Muscle of leg (tissue), 16 donors: Measurements from ENCODE around the gene SF3B4. TPM values are rescaled to one million over a fixed set of nuclear protein-coding genes. Genes with fewer than 3 reads are reported as not detected.

ENCODE experiments used
- DNase-seq: peaks from one replicate; pipeline ENCODE4 v3.0.0; 2013
- H3K27ac ChIP-seq: one replicate; pipeline ENCODE4 v1.5.1; 2013; ENCODE audit warnings: mild to moderate bottlenecking, low read length, control low read depth
- H3K27me3 ChIP-seq: one replicate; pipeline ENCODE4 v1.6.1; 2013; ENCODE audit warnings: low read length; ENCODE audit not compliant: control insufficient read depth, insufficient read depth
- H3K36me3 ChIP-seq: one replicate; pipeline ENCODE4 v1.6.1; 2013; ENCODE audit warnings: low read length; ENCODE audit not compliant: control insufficient read depth, insufficient read depth
- H3K4me1 ChIP-seq: one replicate; pipeline ENCODE4 v1.6.1; 2013; ENCODE audit warnings: low read length; ENCODE audit not compliant: control insufficient read depth, insufficient read depth
- H3K4me3 ChIP-seq: one replicate; pipeline ENCODE4 v1.5.1; 2013; ENCODE audit warnings: low read length, control low read depth
- H3K9me3 ChIP-seq: replicated peaks from 2 replicates; pipeline ENCODE4 v1.6.1; 2013; ENCODE audit warnings: low read depth, low read length; ENCODE audit not compliant: control insufficient read depth
- WGBS: methylation state at CpG from one replicate; pipeline ENCODE4 v1.1.5; 2013; ENCODE audit warnings: missing lambda C conversion rate; ENCODE audit not compliant: insufficient coverage; 5-methylcytosine and 5-hydroxymethylcytosine counted together
- long read RNA-seq, 11 donors: transcript quantifications; one replicate each; lab custom pipeline, GENCODE V29; 2026
- polyA plus RNA-seq, 8 donors: library from polyadenylated mRNA; unstranded; fragments of 120-200 nt; gene quantifications; one replicate each; pipeline versions ENCODE4 v1.2.1 to v1.2.3, GENCODE V29; 2013; ENCODE audit warnings: inconsistent platforms in 1 of 8, low replicate concordance in 1 of 8; ENCODE audit not compliant: insufficient read length in 8 of 8, insufficient read depth in 1 of 8
- total RNA-seq: library from RNA; stranded (reverse); fragments of 120-200 nt; gene quantifications from one replicate; pipeline ENCODE4 v1.2.4, GENCODE V29; 2013

Gene SF3B4
- 7.1 TPM for total RNA-seq
- polyA plus RNA-seq: 10 to 100 TPM; 35.5 to 55.0 (median 43.7) TPM
- long read RNA-seq, donor 1, transcript SF3B4-201 (6 exons, 2,085 nt): major isoform, 11 of 11 reads
- long read RNA-seq, donor 1, partial matches to known transcripts: 0 of 11 reads
- long read RNA-seq, donor 1, other reads (novel, unspliced or antisense): 0 of 11 reads
- long read RNA-seq, donor 2, partial matches to known transcripts: 0 of 4 reads
- long read RNA-seq, donor 2, other reads (novel, unspliced or antisense): 0 of 4 reads
- long read RNA-seq, donor 3, transcript SF3B4-201 (6 exons, 2,085 nt): major isoform, 24 of 29 reads
- long read RNA-seq, donor 3, partial matches to known transcripts: 5 of 29 reads
- long read RNA-seq, donor 3, other reads (novel, unspliced or antisense): 0 of 29 reads
- long read RNA-seq, donor 4, transcript SF3B4-201 (6 exons, 2,085 nt): major isoform, 12 of 28 reads
- long read RNA-seq, donor 4, partial matches to known transcripts: 16 of 28 reads
- long read RNA-seq, donor 4, other reads (novel, unspliced or antisense): 0 of 28 reads
- long read RNA-seq, donor 5, transcript SF3B4-201 (6 exons, 2,085 nt): major isoform, 39 of 94 reads
- long read RNA-seq, donor 5, partial matches to known transcripts: 55 of 94 reads
- long read RNA-seq, donor 5, other reads (novel, unspliced or antisense): 0 of 94 reads
- long read RNA-seq, donor 6, transcript SF3B4-201 (6 exons, 2,085 nt): major isoform, 18 of 18 reads
- long read RNA-seq, donor 6, partial matches to known transcripts: 0 of 18 reads
- long read RNA-seq, donor 6, other reads (novel, unspliced or antisense): 0 of 18 reads
- long read RNA-seq, donor 7, transcript SF3B4-201 (6 exons, 2,085 nt): major isoform, 33 of 38 reads
- long read RNA-seq, donor 7, partial matches to known transcripts: 5 of 38 reads
- long read RNA-seq, donor 7, other reads (novel, unspliced or antisense): 0 of 38 reads
- long read RNA-seq, donor 8, transcript SF3B4-201 (6 exons, 2,085 nt): major isoform, 19 of 24 reads
- long read RNA-seq, donor 8, partial matches to known transcripts: 5 of 24 reads
- long read RNA-seq, donor 8, other reads (novel, unspliced or antisense): 0 of 24 reads
- long read RNA-seq, donor 9, transcript SF3B4-201 (6 exons, 2,085 nt): major isoform, 13 of 13 reads
- long read RNA-seq, donor 9, partial matches to known transcripts: 0 of 13 reads
- long read RNA-seq, donor 9, other reads (novel, unspliced or antisense): 0 of 13 reads
- long read RNA-seq, donor 10, transcript SF3B4-201 (6 exons, 2,085 nt): major isoform, 29 of 36 reads
- long read RNA-seq, donor 10, partial matches to known transcripts: 7 of 36 reads
- long read RNA-seq, donor 10, other reads (novel, unspliced or antisense): 0 of 36 reads
- long read RNA-seq, donor 11, transcript SF3B4-201 (6 exons, 2,085 nt): major isoform, 21 of 34 reads
- long read RNA-seq, donor 11, partial matches to known transcripts: 13 of 34 reads
- long read RNA-seq, donor 11, other reads (novel, unspliced or antisense): 0 of 34 reads

- whole genome bisulfite sequencing: under 1% methylated on average over 41 of the region's 47 CpGs
- DNase-seq: peak; percentile 98
- H3K36me3 ChIP-seq: peaks cover 51% of the 10 kb centered on the region
- no peaks in the 10 kb centered on the region for H3K9me3 ChIP-seq
- peaks cover 31% of the 10 kb centered on the region for H3K4me1 ChIP-seq
- peak within 1 kb of the TSS; percentile 97 for H3K4me3 ChIP-seq
- no peaks in the 10 kb centered on the region for H3K27me3 ChIP-seq
- H3K27ac ChIP-seq: peak within 1 kb of the TSS; percentile 98
Observed at GRCh38 chr1:149927563-149928400, at the start of gene SF3B4. TSS of gene SF3B4 (minus strand) at chr1:149927803. CDS start at chr1:149927759, 44 bp downstream.

GRCh38 chr1:149977345-149977744 is 49.7 kb upstream of the SF3B4 start:
- H3K4me1 ChIP-seq: no peaks in the 10 kb centered on the region
- no peak overlapping the region for H3K4me3 ChIP-seq
- H3K27ac ChIP-seq: no peak overlapping the region
- no peaks in the 10 kb centered on the region for H3K9me3 ChIP-seq
- WGBS: no CpG with 5 or more reads among the region's 3 CpGs
- no peak for DNase-seq
- peaks cover 24% of the 10 kb centered on the region for H3K36me3 ChIP-seq
- no peaks in the 10 kb centered on the region for H3K27me3 ChIP-seq

DNA sequence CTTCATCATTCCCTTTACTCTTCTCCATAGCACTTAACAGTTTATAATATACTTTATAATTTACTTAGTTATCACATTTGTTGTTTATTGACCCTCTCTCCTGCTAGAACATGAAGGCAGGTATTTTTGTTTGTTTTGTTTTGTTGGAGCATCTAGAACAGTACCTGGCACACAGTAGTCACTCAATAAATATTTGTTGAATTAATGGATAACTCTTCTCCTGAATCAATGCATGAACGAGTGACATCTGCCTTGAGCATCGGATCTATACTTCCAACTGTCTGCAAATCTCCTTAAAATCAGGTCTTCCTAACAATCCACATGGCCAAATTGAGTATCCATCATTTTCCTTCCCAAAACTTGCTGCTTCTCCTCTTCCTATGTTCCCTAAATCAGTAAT is 44.9 kb upstream of the SF3B4 start:
- peaks cover 37% of the 10 kb centered on the region for H3K36me3 ChIP-seq
- no peak overlapping the region for H3K4me3 ChIP-seq
- no peaks in the 10 kb centered on the region for H3K9me3 ChIP-seq
- no peaks in the 10 kb centered on the region for H3K4me1 ChIP-seq
- no peak for DNase-seq
- H3K27me3 ChIP-seq: no peaks in the 10 kb centered on the region
- WGBS: 100% methylated on average over 2 of the region's 2 CpGs
- H3K27ac ChIP-seq: no peak overlapping the region

- Histone ChIP-seq H3K9me3 (no peaks in the 10 kb centered on the region), H3K4me3 (no peak overlapping the region), H3K4me1 (no peaks in the 10 kb centered on the region), H3K36me3 (peaks cover 48% of the 10 kb centered on the region), H3K27me3 (no peaks in the 10 kb centered on the region), H3K27ac (no peak overlapping the region)
- no peak for DNase-seq
Observed at GRCh38 chr1:149967646-149968045, 40.0 kb upstream of the SF3B4 start.

DNA sequence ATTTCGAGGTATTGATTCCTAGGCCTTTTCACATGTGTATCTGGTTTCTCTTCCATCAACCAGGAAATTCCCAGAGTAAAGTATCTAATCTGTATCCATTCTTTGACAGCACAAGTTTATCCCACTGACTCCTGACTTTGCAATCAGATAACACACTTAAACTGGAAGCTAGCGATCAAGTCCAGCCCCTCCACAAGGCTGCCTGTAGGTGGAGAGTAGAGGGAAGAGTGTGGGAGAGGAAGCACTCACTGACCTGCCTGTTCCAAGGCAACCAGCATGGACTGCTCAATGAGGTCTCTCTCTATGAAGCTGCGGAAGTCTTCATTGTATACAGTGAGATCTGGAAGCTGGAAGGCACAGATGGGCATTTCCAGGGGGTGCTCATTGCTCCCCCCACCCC is 39.4 kb upstream of the SF3B4 start:
- Histone ChIP-seq H3K4me1 (no peaks in the 10 kb centered on the region), H3K27me3 (no peaks in the 10 kb centered on the region), H3K36me3 (peaks cover 49% of the 10 kb centered on the region), H3K4me3 (no peak overlapping the region), H3K9me3 (no peaks in the 10 kb centered on the region), H3K27ac (no peak overlapping the region)
- WGBS: no CpG with 5 or more reads among the region's 3 CpGs
- DNase-seq: no peak

GRCh38 chr1:149966405-149966804 is 38.8 kb upstream of the SF3B4 start:
- Histone ChIP-seq H3K4me3 (no peak overlapping the region), H3K36me3 (peaks cover 49% of the 10 kb centered on the region), H3K9me3 (no peaks in the 10 kb centered on the region), H3K27ac (no peak overlapping the region), H3K27me3 (no peaks in the 10 kb centered on the region), H3K4me1 (no peaks in the 10 kb centered on the region)
- no CpG with 5 or more reads among the region's 1 CpG for WGBS
- no peak for DNase-seq

GRCh38 chr1:149965440-149965839 is 37.8 kb upstream of the SF3B4 start:
- 100% methylated on average over 3 of the region's 3 CpGs for WGBS
- H3K4me1 ChIP-seq: no peaks in the 10 kb centered on the region
- H3K27me3 ChIP-seq: no peaks in the 10 kb centered on the region
- H3K36me3 ChIP-seq: peaks cover 48% of the 10 kb centered on the region
- H3K9me3 ChIP-seq: no peaks in the 10 kb centered on the region
- no peak overlapping the region for H3K27ac ChIP-seq
- no peak for DNase-seq
- no peak overlapping the region for H3K4me3 ChIP-seq

- Histone ChIP-seq H3K9me3 (peaks cover under 1% of the 10 kb centered on the region), H3K4me3 (no peak overlapping the region), H3K36me3 (peaks cover 58% of the 10 kb centered on the region), H3K27me3 (no peaks in the 10 kb centered on the region), H3K27ac (no peak overlapping the region), H3K4me1 (no peaks in the 10 kb centered on the region)
- DNase-seq: no peak
- no CpG with 5 or more reads among the region's 3 CpGs for WGBS
Observed at GRCh38 chr1:149963358-149963757, 35.8 kb upstream of the SF3B4 start.

GRCh38 chr1:149962736-149963135 is 35.1 kb upstream of the SF3B4 start:
- no CpG with 5 or more reads among the region's 2 CpGs for WGBS
- peaks cover 64% of the 10 kb centered on the region for H3K36me3 ChIP-seq

More at GRCh38 chr1:149962736-149963135, 35.1 kb upstream of the SF3B4 start:
- no peaks in the 10 kb centered on the region for H3K27me3 ChIP-seq
- peaks cover 6% of the 10 kb centered on the region for H3K9me3 ChIP-seq
- DNase-seq: no peak
- no peaks in the 10 kb centered on the region for H3K4me1 ChIP-seq
- H3K4me3 ChIP-seq: no peak overlapping the region
- H3K27ac ChIP-seq: no peak overlapping the region
